NCI-H82 treated with DMSO at 0.1 percent for 48 hours (cell line): ENCODE results near the gene MAGEA12.
A peak's percentile ranks its signal among the peaks of the same experiment; 100 is the strongest.
"Not testable (repeated sequence)": the region's sequence is repeated elsewhere in the genome, so short reads cannot be mapped to it uniquely, and the experiment has no call there.

Experiments
- DNase-seq: peaks from one replicate; lab custom pipeline; 2025; ENCODE audit not compliant: unreplicated experiment; lab: John Stamatoyannopoulos, UW

MAGEA12 gene

DNA sequence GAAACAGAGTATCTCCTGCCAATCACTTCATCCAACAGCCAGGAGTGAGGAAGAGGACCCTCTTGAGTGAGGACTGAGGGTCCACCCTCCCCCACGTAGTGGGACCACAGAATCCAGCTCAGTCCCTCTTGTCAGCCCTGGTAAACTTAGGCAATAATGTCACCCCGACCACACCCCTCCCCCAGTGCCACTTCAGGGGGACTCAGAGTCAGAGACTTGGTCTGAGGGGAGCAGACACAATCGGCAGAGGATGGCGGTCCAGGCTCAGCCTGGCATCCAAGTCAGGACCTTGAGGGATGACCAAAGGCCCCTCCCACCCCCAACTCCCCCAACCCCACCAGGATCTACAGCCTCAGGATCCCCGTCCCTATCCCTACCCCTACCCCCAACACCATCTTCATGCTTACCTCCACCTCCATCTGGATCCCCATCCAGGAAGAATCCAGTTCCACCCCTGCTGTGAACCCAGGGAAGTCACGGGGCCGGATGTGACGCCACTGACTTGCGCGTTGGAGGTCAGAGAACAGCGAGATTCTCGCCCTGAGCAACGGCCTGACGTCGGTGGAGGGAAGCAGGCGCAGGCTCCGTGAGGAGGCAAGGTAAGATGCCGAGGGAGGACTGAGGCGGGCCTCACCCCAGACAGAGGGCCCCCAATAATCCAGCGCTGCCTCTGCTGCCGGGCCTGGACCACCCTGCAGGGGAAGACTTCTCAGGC, at the start of gene MAGEA12, which contains the start of gene CSAG1:
MAGEA12 (plus strand) TSS at position 497 of the 715 bp plus-strand sequence. CDS start 2,405 bp downstream, outside the sequence.
CSAG1 (minus strand) TSS at position 461 of the 715 bp plus-strand sequence. CDS start 1,261 bp downstream, outside the sequence.
- DNase-seq, result peak; percentile 56

DNA sequence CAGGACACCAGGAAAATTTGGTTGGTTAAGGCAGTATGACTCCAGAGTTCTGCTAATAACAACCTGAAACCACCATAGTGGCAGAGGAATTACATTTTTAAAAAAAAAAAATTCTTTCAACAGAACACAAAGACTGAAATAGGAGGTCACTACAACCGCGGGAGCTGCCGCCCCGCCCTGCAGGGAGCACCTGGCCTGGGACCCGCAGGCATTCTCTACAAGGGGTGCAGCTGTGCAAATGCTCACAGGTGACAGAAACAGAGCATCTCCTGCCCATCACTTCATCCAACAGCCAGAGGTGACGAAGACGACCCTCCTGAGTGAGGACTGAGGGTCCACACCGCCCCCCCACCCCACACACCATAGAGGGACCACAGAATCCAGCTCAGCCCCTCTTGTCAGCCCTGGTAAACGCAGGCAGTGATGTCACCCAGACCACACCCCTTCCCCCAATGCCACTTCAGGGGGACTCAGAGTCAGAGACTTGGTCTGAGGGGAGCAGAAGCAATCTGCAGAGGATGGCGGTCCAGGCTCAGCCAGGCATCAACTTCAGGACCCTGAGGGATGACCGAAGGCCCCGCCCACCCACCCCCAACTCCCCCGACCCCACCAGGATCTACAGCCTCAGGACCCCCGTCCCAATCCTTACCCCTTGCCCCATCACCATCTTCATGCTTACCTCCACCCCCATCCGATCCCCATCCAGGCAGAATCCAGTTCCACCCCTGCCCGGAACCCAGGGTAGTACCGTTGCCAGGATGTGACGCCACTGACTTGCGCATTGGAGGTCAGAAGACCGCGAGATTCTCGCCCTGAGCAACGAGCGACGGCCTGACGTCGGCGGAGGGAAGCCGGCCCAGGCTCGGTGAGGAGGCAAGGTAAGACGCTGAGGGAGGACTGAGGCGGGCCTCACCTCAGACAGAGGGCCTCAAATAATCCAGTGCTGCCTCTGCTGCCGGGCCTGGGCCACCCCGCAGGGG, 35.3 kb upstream of the MAGEA12 start, which contains the start of gene MAGEA3:
MAGEA3 (plus strand) TSS at position 843 of the 980 bp plus-strand sequence. CDS start 2,039 bp downstream, outside the sequence.
- DNase-seq, result not testable (repeated sequence)

- DNase-seq, result not testable (repeated sequence)
Measured at GRCh38 chrX:152700390-152700789, 33.2 kb upstream of the MAGEA12 start.

- DNase-seq, result not testable (repeated sequence)
Measured at GRCh38 chrX:152706500-152706899, 27.1 kb upstream of the MAGEA12 start.

DNA sequence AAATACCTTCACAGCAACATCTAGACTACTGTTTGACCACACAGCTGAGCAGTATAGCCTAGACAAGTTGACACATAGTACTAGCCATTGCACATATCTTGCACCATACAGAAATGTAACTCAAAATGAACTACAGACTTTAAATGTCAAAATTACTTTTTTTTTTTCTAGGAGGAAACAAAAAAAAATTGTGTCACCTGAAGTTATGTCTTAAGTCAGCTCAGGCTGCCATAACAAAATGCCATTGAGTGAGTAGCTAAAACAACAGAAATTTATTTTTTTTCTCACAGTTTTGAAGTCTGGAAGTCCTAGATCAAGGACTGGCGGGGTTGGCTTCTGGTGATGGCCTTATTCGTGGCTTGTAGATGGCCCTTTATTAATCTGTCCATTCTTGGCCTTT, 24.4 kb upstream of the MAGEA12 start, which contains the start of gene CSAG2:
CSAG2 (minus strand) TSS at position 101 of the 400 bp plus-strand sequence. CDS start 161 bp downstream, outside the sequence.
- not testable (repeated sequence) for DNase-seq

DNA sequence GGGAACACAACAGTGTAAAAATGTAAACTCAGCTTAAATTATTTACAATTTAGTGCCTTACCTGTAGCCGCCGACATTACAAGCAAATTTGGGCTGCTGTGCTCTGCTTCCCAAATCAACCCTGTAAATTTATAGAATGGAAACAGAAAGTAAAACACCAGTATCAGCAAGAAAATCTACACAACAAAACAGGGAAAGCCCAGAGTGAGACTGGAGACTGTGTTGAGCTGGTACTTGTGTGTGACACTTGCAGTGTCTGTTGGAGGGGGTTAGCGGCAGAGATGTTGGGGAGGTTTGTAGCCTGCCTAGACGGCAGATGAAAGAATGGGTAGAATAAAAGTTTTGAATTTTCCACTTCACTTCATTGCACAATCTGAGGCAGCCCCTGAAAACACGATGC, 20.4 kb upstream of the MAGEA12 start:
- not testable (repeated sequence) for DNase-seq

GRCh38 chrX:152713815-152714787, 19.5 kb upstream of the MAGEA12 start, which contains the start of gene MAGEA2B:
MAGEA2B (plus strand) TSS chrX:152714628; CDS start chrX:152717107, 2,479 bp downstream.
- not testable (repeated sequence) for DNase-seq

DNA sequence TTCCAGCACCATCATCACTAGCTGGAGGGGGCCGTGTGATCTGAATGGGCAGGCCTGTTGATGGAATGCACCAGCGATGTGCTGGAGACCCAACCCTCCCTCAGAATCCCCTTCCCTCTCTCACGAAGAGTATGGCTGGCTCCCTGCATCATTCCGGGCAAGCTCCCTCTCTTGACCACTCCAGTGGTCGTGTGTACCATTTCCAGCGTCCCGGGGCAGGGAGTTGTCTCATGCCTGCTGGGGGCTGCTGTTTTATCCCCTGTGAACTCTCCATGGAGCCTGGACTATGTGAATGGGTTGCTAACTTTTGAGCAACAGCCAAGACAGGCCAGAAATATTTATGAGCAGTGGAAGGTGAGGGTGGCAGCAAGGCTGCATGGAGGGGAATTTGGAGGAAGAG, 8.1 kb upstream of the MAGEA12 start:
- DNase-seq, result no peak

DNA sequence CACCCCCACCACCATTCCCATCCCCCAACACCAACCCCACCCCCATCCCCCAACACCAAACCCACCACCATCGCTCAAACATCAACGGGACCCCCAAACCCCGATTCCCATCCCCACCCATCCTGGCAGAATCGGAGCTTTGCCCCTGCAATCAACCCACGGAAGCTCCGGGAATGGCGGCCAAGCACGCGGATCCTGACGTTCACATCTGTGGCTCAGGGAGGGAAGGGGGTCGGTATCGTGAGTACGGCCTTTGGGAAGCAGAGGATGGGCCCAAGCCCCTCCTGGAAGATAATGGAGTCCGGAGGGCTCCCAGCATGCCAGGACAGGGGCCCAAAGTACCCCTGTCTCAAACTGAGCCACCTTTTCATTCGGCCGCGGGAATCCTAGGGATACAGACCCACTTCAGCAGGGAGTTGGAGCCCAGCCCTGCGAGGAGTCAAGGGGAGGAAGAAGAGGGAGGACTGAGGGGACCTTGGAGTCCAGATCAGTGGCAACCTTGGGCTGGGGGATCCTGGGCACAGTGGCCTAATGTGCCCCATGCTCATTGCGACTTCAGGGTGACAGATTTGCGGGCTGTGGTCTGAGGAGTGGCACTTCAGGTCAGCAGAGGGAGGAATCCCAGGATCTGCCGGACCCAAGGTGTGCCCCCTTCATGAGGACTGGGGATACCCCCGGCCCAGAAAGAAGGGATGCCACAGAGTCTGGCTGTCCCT, 744 bp downstream of the MAGEA12 start:
- not testable (repeated sequence) for DNase-seq

DNA sequence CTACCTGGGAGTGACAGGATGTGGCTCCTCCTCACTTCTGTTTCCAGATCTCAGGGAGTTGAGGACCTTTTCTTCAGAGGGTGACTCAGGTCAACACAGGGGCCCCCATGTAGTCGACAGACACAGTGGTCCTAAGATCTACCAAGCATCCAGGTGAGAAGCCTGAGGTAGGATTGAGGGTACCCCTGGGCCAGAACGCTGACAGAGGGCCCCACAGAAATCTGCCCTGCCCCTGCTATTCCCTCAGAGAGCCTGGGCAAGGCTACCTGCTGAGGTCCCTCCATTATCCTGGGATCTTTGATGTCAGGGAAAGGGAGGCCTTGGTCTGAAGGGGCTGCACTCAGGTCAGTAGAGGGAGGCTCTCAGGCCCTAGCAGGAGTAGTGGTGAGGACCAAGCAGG, 1.5 kb downstream of the MAGEA12 start:
- no peak for DNase-seq

- no peak for DNase-seq
Measured at GRCh38 chrX:152735860-152736511, 2.4 kb downstream of the MAGEA12 start.

DNA sequence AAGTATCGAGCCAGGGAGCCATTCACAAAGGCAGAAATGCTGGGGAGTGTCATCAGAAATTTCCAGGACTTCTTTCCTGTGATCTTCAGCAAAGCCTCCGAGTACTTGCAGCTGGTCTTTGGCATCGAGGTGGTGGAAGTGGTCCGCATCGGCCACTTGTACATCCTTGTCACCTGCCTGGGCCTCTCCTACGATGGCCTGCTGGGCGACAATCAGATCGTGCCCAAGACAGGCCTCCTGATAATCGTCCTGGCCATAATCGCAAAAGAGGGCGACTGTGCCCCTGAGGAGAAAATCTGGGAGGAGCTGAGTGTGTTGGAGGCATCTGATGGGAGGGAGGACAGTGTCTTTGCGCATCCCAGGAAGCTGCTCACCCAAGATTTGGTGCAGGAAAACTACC, 3.0 kb downstream of the MAGEA12 start:
- not testable (repeated sequence) for DNase-seq

- DNase-seq, result no peak
Measured at GRCh38 chrX:152738560-152738959, 5.0 kb downstream of the MAGEA12 start.

GRCh38 chrX:152753686-152754650, 20.4 kb downstream of the MAGEA12 start, which contains the start of gene MAGEA2:
MAGEA2 (minus strand) TSS chrX:152753842; CDS start chrX:152751363, 2,479 bp downstream.
- DNase-seq, result not testable (repeated sequence)

- not testable (repeated sequence) for DNase-seq
Measured at GRCh38 chrX:152754871-152755270, 21.3 kb downstream of the MAGEA12 start.

DNA sequence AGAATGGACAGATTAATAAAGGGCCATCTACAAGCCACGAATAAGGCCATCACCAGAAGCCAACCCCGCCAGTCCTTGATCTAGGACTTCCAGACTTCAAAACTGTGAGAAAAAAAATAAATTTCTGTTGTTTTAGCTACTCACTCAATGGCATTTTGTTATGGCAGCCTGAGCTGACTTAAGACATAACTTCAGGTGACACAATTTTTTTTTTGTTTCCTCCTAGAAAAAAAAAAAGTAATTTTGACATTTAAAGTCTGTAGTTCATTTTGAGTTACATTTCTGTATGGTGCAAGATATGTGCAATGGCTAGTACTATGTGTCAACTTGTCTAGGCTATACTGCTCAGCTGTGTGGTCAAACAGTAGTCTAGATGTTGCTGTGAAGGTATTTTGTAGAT, 25.4 kb downstream of the MAGEA12 start, which contains the start of gene CSAG3:
CSAG3 (plus strand) TSS at position 301 of the 400 bp plus-strand sequence.
- not testable (repeated sequence) for DNase-seq

DNA sequence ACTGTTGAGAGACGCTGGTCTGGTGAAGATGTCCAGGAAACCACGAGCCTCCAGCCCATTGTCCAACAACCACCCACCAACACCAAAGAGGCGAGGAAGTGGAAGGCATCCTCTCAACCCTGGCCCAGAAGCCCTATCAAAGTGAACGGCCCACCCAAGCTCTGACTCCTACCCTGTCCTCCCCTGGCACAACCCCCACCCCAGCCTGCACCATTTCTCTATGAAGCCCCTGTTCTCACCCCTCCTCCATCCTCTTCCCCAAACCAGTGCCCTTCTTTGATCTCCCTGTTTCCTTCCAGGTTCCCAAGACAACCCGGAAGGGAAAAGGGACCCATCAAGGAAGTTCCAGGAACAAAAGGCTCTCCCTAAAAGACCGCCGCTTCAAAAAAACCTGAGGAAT, 26.0 kb downstream of the MAGEA12 start:
- DNase-seq, result not testable (repeated sequence)
